Stimulated activated CD4-positive, alpha-beta T cell treated with anti-CD3 and anti-CD28 coated beads, Interleukin-4, amount 100 ng/mL, for 48 hours (primary cell): Measurements from ENCODE around the gene ACP2.
"Not testable (repeated sequence)": the region's sequence is repeated elsewhere in the genome, so short reads cannot be mapped to it uniquely, and the experiment has no call there.

Experiments used
- DNase-seq, 2 donors: peaks; one replicate each; pipeline ENCODE4 v3.0.0-alpha.2; 2020; ENCODE audit warnings: low read depth in 2 of 2

Gene ACP2

GRCh38 chr11:47201015-47201414, 47.6 kb downstream of the ACP2 start:
- no peak for DNase-seq

GRCh38 chr11:47198161-47198560, 50.5 kb downstream of the ACP2 start:
- DNase-seq = not testable (repeated sequence)

- DNase-seq = no peak
Observed at GRCh38 chr11:47192111-47192510, 56.5 kb downstream of the ACP2 start.

DNA sequence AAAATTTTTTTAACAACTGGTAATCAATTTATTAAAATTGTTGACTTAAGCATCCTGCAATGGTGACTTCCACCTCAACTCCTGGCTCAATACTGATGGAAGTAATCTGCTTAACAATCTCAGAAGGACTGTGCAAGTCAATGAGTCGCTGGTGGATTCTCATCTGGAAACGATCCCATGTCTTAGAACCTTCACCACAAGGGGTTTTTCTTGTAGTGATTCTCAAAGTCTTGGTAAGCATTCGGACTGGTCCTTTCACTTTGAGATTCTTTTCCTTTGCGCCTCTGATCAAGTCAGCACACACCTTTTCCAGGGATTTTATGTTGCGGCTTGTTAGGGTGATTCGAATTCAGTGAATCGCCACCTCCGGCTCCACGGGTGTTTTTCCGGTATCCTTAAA, 57.5 kb downstream of the ACP2 start:
- not testable (repeated sequence) for DNase-seq
